ENCODE measurements around the gene CAMTA1.

CAMTA1 gene

GRCh38 chr1:7560128-7560527 is 774.9 kb downstream of the CAMTA1 start:
- POLR2A ChIA-PET (ENCODE audit: low non-redundant PET) = interaction anchor here (0.6 kb wide), 1 partner anchor 34 kb away, joined by 3 read pairs; no protein-coding TSS in a partner anchor
- CTCF ChIA-PET = interaction anchor here (0.5 kb wide), 1 partner anchor 11 kb away, joined by 3 read pairs; no protein-coding TSS in a partner anchor
- TF ChIP-seq CTCF (conservative IDR thresholded peaks at IDR 0.05; ENCODE audit: low read depth) = no peak
- H3K27ac ChIP-seq = no peak overlapping the region
- no peak for DNase-seq (ENCODE audit: low spot score)

DNA sequence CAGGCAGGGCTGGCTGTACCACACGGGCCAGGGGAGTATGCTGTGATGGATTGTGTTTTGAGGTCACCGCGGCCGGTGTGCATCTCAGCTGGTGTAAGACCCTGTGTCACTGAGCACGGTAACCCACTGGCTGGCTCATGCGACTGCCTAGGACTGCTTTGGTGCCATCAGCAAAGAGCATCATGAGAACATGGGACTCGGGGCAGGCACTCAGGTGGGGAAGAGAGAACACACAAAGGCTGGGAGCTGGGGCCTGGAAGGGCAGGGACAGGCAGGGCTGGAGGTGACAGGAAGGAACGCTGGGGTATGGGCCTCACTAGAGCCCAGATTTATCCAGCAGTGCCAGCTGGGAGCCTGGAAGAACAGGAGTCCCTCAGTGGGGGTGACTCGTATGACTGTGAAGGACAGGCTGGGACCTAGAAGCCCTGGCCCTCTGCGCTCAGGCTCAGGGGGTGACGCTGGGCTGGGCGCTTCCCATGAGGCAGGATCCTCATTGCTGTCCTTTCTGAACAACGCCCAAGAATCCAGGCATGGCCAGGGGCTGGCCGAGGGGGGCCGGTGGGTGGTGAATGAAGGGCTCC is 775.4 kb downstream of the CAMTA1 start:
- POLR2A ChIA-PET (ENCODE audit: low non-redundant PET) = no interaction called here
- no peak for TF ChIP-seq CTCF (conservative IDR thresholded peaks at IDR 0.05; ENCODE audit: low read depth)
- no peak overlapping the region for H3K27ac ChIP-seq
- CTCF ChIA-PET = interaction anchor here (0.6 to 0.7 kb wide), 2 partner anchors 75 to 157 kb away, joined by 3 read pairs; no protein-coding TSS in a partner anchor
- no peak for DNase-seq (ENCODE audit: low spot score)

DNA sequence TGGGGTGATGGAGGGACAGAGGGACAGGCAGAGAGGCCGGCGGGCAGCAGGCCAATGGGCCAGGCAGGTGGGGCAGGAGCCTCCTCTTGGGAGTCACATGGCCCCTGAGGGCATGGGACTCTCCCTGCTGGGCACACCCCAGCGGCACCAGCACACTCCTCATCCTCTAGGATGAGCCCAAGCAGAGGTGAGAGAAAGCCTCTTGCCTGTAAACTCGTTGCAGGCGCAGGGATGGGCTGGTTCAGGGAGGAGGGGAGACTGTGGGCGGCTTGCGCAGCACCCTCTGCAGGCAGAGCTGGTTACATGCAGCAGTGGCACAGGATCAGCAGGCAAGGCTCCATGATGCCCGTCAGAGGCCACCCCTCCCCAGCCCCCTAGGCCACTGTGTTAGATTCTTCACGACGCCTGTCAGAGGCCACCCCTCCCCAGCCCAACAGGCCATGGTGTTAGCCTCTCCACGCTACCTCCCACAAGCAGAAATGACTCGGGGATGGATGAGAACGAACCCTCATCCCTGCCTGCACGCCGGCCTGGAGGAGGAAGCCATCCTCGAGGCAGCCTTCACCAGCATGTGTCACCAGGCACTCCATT is 776.2 kb downstream of the CAMTA1 start:
- no peak for DNase-seq (ENCODE audit: low spot score)
- CTCF ChIA-PET = interaction anchor here (0.6 kb wide), 1 partner anchor 76 kb away, joined by 3 read pairs; no protein-coding TSS in a partner anchor
- no peak for TF ChIP-seq CTCF (conservative IDR thresholded peaks at IDR 0.05; ENCODE audit: low read depth)
- no peak overlapping the region for H3K27ac ChIP-seq
- POLR2A ChIA-PET (ENCODE audit: low non-redundant PET) = no interaction called here

DNA sequence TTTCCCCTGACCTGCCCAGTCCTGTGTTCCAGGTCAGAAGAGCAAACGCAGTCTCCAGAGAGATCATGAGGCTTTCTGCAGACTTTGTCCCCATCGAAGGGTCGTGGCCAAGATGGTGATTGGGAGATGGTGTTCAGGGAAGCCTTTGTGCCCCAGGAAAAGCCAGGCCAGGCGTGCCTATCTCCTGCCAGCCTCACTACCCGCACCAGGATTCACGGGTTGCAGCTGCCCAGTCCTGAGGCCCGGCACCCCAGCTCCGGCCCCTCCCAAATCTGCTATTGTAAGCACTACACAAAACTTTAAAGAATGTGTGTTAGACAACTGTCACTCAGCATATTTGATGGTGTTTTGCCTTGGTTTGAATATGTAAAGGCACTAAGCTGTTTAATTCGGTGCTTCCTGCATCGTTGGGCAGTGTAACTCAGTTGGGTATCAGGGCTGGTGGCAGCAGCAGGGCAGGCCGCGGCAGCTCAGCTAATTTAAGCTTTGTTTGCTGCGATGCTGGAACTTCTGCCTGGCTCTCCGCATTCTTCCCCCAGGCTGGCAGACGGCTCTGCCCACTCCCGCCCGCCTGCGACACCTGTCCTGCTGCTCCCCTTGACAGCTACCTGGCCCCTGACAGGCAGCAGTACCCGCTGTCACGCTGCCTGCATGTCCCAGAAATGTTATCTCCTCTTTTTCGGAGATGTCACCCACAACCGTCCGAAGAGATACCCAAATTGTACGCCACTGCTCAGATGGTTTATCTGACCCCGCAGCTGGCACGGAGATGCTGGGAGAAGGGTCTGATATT is 776.9 kb downstream of the CAMTA1 start:
- H3K27ac ChIP-seq = no peak overlapping the region
- ChIA-PET CTCF (no interaction called here), POLR2A (ENCODE audit: low non-redundant PET) (no interaction called here)
- no peak for TF ChIP-seq CTCF (conservative IDR thresholded peaks at IDR 0.05; ENCODE audit: low read depth)
- DNase-seq (ENCODE audit: low spot score) = no peak

DNA sequence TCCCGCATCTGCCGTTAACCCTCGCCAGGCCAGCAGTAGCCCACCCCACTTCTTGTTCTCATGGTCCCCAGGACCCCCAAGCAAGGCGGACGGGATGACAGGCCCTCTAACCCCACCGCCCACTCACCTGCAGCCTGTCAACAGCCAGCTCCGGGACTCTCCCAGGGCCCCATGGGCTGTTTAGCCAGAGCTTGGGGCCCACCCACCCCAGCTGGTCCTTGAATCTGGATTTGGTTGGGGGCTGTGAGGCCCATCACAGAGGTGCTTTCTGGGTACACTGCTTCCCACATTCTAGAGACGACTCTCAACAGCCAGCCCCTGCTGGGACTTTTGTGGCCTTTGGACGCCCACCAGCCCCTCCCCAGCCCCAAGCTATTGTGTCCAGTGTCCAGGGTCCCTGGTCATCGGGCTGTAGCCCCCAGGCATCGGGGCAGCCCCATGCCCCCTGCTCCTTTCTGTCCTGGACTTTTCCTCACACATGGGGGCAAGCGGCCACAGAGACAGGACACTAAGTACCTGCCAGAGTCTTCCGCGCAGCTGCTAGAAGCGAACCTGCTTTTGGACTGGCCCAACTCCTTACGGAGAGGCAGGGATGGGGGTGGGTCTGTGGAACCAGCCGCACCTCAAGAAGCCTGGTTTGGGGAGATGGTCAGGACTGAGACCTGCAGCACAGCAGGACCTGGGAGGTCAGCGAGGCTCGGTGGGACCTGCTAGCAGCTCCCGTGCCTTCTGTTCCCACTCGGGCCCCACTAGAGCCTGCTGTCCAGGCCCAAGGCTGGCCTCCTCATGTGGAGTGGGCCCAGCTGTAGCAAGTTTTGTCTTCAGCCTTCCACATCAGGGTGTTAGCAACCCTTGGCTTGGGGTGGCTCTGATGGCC is 777.7 kb downstream of the CAMTA1 start:
- ChIA-PET POLR2A (ENCODE audit: low non-redundant PET) (no interaction called here), CTCF (no interaction called here)
- TF ChIP-seq CTCF (conservative IDR thresholded peaks at IDR 0.05; ENCODE audit: low read depth) = no peak
- no peak for DNase-seq (ENCODE audit: low spot score)
- no peak overlapping the region for H3K27ac ChIP-seq

- no peak for TF ChIP-seq CTCF (conservative IDR thresholded peaks at IDR 0.05; ENCODE audit: low read depth)
- no peak overlapping the region for H3K27ac ChIP-seq
- POLR2A ChIA-PET (ENCODE audit: low non-redundant PET) = no interaction called here
- no peak for DNase-seq (ENCODE audit: low spot score)
- CTCF ChIA-PET = no interaction called here
These were observed 778.9 kb downstream of the CAMTA1 start for GRCh38 chr1:7564137-7564536.
